GM19099 (cell line): Measurements from ENCODE around the gene KCMF1.

Experiments
- POLR2A ChIP-seq: IDR thresholded peaks from 3 replicates; pipeline ENCODE4 v1.6.1; 2011; ENCODE audit warnings: low read depth; ENCODE audit not compliant: insufficient read length; ENCODE audit errors: extremely low read depth

The KCMF1 gene

GRCh38 chr2:85066874-85067351 is 96.0 kb downstream of the KCMF1 start:
- no peak for TF ChIP-seq POLR2A

- TF ChIP-seq POLR2A = no peak
These were observed 100.1 kb downstream of the KCMF1 start for GRCh38 chr2:85071096-85071495.

- TF ChIP-seq POLR2A = no peak
These were observed 102.1 kb downstream of the KCMF1 start for GRCh38 chr2:85073033-85073432.

GRCh38 chr2:85076618-85077274 is 105.8 kb downstream of the KCMF1 start:
- no peak for TF ChIP-seq POLR2A

- no peak for TF ChIP-seq POLR2A
These were observed 107.0 kb downstream of the KCMF1 start for GRCh38 chr2:85077859-85078419.

GRCh38 chr2:85078536-85078935 is 107.6 kb downstream of the KCMF1 start:
- no peak for TF ChIP-seq POLR2A

- TF ChIP-seq POLR2A = no peak
These were observed 112.1 kb downstream of the KCMF1 start for GRCh38 chr2:85083092-85083491.

GRCh38 chr2:85085563-85085962 is 114.6 kb downstream of the KCMF1 start:
- no peak for TF ChIP-seq POLR2A

- TF ChIP-seq POLR2A = no peak
These were observed 116.6 kb downstream of the KCMF1 start for GRCh38 chr2:85087541-85087940.

GRCh38 chr2:85088921-85089320 is 118.0 kb downstream of the KCMF1 start:
- no peak for TF ChIP-seq POLR2A

GRCh38 chr2:85089585-85089984 is 118.6 kb downstream of the KCMF1 start:
- TF ChIP-seq POLR2A = no peak

GRCh38 chr2:85091838-85092237 is 120.9 kb downstream of the KCMF1 start:
- TF ChIP-seq POLR2A = no peak

- TF ChIP-seq POLR2A = no peak
These were observed 124.1 kb downstream of the KCMF1 start for GRCh38 chr2:85095094-85095493.

GRCh38 chr2:85096616-85097015 is 125.7 kb downstream of the KCMF1 start:
- no peak for TF ChIP-seq POLR2A

- TF ChIP-seq POLR2A = no peak
These were observed 133.3 kb downstream of the KCMF1 start for GRCh38 chr2:85104228-85104627.

- no peak for TF ChIP-seq POLR2A
These were observed 135.7 kb downstream of the KCMF1 start for GRCh38 chr2:85106489-85107180.
